HG02798 (cell line): ENCODE data around the gene TSFM.
"Not testable (repeated sequence)": the region's sequence is repeated elsewhere in the genome, so short reads cannot be mapped to it uniquely, and the experiment has no call there.

ENCODE experiments used
- ATAC-seq: cut with Tn5 transposase; IDR thresholded peaks from one replicate; pipeline ENCODE4 v1.9.1; 2021; ENCODE audit warnings: mild to moderate bottlenecking; ENCODE audit not compliant: unreplicated experiment, poor library complexity

TSFM gene

DNA sequence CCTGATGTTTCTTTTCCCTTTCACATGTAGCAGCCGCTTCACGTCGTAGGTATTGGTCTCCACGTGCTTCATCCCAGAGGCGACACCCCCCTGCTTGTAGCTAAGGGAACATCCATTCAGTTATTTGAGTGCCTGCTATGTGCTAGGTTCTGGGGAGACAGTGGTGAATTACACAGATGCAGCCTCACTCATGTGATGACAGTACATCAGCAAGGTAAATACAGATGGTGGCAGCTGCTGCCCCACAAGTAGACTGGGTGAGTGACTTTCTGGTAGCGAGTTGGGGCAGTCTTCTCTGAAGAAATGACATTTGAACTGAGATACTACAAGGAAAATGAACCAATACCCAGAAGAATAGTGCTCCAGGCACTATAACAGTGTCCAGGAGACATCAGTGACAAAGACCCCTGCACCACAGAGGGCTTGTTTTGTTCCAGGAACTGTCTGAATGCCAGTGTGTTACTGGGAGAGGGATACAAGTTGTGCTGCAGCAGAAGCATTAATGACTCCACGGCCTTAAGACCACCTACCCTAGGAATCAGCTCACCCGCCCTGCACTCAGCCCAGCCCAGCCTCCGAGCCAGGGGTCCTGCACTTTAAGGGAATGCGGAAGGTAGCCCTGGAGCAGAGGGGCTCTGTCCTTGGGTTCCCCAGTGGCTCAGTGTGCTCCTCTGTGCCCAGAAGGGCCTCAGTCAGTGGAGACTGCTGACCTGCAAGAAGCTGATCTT, 28.6 kb downstream of the TSFM start:
- ATAC-seq: no peak

DNA sequence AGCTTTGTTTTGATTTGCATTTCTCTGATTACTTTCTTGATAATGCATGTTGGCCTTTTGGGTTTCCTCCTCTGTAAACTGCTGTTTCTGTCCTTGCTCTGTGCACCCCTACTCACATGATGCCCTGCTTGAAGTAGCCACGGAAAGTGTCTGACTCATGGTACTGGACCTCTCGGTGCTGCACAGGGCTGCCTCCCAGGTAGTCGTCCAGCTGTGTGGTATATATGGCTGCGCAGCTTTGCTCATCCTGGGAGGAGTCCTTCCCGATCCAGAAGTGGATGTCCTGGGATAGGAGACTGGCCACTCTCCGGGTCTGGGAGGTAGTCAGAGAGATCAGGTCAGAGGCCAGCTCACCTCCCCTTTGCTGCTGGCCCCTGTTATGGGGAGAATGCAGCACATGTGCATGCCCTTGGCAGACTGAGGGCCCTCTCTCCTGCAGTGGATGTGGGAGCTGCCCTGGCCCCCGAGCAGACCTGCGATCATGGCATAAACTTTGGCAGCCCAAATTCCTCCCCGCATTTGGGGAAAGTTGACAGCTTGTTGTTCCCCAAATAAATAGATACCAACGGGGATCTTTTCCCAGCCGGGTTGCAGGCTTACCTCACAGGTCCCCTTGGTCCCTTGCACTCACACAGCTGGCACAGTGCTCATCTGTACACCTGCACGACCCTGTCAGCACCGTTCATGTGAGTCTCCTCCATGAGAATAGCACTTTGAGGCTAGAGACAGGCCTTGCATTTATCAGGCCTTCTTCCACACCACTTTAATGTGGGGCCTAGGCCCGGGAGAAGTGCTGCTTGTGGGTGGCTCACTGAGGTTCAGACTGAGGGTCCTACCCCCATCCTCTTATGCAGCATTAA, 30.8 kb downstream of the TSFM start:
- ATAC-seq: no peak

DNA sequence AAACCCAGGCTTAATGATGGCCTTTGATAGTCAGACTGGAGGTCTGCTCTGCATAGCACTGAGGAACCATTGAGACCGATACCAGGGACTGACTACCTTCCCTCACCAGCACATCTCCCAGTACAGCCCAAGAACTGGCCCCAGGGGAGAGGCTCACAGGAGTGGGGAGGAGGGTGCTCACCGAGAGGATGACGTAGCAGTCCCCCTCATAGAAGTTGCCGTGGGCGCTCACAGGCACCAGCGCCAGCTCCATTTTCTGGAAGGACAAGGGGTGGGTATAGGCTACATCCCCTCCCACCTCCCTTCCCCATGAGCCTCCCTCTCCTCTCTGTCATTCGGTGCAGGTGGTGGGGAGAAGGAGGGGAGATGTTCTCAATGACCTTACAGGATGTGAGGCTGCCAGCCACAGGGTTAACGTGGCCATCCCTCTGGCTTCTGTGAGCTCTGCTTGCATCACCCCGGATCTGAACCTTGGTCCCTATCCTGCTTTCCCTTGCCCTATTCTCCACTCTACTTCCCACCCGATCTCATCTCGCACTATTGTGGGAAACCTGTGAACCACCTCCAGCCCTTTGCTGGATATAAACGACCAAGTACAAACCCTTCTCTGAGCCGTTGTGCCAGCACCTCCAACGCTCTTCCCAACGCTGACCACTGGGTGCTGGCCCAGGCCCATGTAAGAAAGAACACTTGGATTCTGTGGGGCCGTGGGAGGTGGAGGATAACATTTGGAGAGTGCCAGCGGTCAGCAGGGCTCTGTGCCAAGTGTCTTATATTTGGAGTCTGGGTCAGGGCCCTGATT, 31.6 kb downstream of the TSFM start:
- no peak for ATAC-seq

DNA sequence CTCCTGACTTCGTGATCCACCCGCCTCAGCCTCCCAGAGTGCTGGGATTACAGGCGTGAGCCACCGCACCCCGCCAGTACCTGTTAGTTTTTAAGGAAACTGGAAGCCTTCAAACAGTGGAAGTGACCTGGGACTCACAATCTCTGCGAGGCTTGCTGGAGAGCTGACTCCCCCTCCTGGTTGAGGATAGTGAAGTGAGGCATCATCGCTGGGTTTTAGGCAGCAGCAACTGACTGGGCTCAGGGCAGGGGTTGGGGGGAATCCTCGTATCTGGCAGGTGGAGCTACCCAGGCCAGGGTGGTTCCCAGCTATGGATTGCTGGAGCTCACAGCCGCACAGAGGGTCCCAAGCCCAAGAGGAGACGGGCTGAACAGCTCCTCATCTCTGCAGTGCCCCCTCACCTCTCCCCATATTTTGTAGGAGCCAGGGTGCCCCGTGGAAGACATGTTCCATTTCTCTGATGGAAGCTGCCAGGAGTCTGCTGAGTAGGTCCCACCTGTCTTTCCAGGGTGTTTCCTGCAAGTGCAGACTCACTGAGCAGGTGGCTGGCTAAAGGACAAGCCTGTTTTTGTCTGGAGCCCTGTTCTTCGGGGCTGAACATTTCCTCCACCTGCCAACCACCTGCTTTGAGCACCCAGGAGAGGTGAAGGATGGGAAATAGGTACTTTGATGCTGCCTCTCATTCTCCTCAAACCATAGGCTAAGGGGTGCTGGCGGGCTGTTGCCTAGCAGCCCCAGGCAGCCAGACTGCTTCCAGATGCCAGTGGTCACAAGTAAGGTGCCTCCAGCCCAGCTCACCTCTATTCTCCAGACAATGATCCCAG, 32.8 kb downstream of the TSFM start:
- ATAC-seq: no peak

DNA sequence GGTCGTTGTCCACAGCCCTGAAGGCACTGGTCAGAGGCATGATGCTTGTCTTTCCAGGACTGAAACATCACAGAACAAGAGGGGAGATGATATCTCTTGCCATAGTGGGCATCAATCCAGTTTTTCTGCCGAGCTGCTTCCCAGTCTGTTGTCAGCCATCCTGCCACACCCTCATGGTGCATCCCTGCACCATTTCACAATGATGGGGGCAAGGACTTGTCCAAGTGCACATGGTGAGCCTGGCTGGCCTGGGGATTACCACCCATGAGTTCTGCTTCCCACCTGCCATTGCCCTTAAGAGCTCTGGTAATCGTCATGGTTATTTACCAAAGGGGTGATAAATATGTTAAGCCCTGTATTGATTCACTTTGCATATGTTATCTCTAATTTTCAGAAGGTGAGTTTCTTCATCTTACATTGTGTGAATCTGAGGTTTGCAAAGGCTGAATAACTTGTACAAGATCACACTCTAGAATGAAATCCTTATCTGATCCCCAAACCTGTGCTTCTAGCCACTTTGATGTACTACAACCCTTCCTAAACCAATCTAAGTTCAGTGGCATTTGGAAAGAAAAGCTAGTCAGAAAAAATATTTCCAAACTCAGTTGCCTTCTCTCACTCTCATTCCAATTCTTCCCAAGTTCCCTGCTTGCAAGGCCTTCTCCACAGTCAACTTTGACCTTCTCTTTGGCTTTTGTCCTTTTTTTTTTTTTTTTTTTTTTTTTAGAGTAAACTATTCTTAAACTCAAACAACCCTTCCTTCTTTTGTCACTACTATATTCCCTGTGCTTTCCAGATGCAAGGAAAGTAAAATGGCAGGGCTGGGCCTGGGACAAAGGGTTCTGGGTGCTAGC, 33.6 kb downstream of the TSFM start:
- no peak for ATAC-seq

DNA sequence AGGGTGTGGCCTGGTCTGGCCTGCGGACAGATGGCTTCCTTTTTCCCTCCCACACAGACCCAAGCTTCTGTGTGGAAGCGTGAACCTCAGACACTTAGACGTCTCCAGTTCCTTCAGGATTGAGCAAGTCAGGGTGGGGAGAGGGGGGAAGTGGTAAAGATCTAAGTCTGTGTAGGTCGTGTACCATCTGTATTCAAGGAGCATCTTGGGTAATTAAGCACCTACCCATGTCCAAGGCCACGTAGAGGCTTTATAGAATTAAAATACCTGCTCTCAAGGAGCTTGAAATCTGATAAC, 34.2 kb downstream of the TSFM start:
- ATAC-seq: no peak

DNA sequence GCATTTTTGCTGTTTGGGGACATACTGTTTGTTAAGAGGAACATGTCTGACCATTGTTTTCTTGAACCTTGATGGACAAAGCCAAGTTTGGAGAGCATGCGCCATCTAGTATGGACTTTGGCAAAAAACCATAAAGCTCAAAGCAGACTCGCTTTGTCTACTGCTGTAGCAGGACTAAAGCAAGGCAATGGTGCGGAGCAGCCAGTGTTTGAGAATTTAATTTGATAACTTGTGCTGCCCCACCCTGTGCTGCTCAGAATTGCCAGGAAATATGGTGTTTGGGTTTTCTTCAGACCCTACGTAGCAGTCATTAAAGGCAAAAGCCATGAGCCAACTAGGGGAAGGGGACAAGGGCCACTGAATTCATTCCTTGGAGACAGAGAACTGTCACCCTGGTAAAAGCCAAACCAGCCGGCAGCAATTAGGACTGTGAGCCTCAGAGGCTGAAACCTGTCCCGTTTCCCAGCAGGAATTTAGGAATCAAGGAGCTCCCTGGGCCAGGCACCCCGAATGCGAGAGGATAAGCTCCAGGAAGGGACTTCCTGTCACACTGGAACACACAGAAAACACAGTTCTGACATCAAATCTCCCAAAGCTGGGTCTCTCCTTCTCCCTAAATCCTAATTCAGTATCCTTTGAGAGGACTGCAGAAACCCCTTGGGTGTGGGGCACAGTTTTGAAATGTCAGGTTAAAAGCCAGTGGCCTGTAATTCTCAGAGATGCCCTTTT, 34.8 kb downstream of the TSFM start:
- ATAC-seq: no peak

DNA sequence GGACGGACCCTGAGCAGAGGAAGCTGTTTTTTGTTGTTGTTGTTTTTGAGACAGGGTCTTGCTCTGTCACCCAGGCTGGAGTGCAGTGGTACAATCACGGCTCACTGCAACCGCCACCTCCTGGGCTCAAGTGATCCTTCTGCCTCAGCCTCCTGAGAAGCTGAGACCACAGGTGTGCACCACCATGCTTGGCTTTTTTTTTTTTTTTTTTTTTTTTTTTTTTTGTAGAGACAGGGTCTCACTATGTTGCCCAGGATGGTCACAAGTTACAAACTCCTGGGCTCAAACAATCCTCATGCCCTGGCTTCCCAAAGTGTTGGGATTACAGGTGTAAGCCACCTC, 35.4 kb downstream of the TSFM start:
- ATAC-seq: not testable (repeated sequence)

DNA sequence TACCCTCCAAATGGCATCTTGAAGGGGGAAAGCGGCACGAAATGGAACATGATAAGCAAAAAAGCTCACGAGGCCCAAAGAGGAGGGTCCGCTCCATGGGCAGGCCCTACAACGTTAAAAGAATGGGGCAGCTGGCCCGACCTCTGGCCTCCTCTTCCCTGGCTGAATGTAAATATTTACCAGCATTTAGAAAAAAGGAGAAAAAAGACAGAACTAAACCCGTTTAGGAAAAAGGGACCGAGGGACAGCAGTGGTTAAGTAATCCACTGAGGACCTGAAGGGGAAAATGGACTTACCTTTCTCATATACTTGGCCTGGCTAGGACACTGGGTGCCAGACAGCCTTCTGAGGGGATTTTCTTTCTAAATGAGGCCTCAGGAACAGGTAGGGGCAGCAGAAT, 37.5 kb downstream of the TSFM start:
- ATAC-seq: not testable (repeated sequence)

DNA sequence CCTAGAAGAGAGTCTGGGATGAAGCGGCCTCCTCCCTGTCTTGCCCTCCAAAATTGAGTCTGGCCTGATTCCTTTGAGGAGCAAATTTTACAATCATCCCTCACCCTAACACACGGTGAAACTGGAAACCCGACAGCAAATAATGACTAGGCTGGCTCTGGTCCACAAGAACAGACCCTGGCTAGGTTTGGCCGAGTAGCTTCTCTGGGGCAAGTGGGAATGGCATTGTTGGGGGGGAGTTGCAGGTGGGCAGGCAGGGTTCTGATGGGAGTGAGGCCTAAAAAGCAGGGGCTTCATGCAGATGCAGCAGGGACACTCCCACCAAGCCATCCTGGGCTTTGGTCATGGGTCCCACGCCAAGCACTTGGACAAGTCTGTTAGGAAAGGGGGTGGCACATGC, 38.4 kb downstream of the TSFM start:
- not testable (repeated sequence) for ATAC-seq

DNA sequence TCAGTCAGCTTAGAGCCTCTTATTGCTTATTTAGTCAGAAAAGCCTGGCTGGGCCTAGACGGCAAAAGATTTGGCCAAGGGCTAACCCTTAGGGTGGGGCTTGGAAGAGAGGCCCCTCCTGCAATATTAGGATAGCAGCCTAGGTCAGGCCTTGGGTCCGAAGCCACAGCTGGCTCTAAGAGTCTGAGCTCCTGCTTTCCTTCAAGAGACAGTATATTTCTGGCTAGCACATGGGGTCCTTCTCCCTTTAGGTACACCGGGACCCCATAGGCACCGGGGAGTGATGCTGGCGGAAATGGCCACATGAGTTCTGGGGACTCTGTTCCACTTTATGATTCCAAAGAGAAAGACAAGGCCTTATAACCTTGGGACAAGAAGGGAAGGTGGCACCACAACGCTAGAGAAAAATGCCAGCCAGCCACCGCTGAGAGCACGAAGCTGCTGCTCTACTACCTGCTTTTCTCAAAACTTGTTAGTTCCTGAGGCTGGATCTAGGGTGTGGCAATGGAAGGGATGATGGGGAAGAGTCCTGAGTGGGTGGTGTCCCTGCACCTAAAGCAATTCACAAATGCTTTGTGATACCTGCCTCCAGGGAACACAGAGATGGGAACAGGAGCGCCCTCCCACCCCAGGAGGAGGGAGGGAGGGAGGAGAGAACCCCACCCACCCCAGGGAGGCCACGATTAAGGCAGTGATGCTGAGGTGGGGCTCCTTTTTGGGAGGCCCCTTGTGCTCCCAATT, 39.1 kb downstream of the TSFM start:
- ATAC-seq: no peak

DNA sequence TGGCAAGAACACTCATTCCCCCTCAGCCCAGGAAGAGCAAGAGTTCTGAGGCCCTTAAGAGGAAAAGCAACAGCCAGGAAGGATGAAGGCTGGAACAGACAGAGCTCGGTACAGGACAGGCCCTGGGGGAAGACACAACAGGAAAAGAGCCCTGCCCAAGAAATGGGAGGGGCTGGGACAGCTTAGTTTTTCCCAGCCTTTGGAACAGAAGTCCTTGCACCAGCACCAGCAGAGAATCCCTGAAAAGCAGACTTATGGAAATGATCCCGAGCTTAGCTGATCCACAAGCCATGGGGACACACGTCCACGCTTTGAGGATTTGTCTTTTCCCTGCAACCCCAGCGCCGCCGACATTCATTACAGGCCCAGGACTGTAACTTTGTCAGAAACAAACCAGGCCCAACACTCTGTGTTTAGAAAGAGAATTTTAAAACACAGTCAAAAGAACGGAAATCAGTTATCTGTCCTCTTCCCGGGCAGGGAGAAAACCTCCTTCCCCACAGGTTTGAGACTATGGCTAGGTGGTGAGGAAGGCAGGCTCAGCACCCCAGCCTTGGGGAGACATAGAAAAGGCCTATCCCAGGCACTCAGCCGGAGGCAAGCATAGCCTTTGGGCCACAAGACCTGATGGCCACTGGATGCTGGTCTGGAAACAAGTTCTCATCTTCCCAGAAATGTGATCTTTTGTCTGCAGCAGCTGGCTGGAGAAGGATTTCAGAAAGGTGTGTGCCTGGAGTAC, 40.0 kb downstream of the TSFM start:
- ATAC-seq: no peak

DNA sequence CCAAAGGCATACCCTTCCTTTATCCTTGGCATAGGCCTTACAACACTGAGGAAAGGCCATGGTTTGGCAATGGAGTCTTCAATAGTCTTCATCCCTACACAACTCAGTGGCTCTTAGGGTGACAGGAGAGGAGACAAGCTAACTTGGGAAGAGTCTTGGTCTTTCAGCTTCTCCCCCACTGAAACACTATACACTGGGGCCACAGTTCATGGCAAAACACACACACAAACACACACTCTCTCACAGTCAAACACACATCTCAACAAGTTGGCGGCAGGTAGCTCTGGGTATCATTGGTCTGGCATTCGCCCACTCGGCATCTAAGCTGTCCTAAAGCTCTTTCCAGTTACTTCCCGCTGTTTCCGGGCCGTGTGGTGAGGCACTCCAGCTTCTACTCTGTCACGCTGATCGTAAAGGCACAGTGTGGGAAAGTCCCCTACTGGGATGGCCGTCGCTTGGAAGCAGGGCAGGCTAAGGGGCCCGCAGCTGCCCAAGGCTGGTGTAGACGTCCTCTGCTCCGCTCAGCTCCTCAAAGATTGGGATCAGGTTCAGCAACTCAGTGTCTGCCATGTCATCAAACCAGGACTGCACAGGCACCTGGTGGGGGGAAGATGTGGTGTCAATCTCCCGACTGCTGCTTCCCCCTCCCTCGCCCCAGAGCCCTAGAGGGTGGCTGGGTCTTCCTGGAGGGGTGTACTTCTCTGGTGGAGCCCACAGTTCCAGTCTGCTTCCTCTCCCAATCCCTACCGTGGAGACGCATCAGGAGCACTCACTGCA, 40.7 kb downstream of the TSFM start:
- ATAC-seq: no peak

DNA sequence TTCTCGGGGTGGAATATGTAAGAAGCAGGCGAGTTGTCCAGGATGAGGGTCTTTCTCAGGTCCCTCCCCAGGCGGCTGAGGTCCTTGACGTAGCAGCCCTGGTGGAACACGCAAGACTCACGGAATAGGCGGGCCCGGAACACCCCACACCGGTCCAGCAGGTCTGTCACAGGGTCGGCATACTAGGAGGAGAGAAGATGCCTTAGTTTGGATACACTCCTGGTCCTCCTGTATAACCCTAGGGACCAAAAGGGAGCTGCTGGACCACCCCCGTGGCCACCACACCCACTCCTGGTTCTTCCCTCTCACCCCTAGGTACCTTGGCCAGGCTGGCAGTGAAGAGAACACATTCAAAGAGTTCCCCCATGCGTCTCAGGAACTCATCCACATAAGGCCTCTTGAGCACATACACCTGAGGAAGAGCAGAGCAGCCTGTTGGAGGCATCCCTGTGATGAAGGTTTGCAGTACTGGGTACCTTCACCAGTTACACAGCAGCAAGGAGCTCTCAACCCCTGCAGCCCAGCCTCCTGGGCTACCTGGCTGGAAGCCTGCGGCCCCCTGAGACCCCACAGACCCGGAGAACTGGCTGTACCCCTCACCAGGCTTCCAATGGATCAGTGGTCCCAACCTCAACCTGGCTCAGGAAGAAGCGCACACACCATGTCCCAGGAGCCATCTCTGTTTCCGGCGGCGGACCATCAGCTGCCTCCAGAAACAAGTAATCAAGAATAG, 41.5 kb downstream of the TSFM start:
- ATAC-seq: no peak

DNA sequence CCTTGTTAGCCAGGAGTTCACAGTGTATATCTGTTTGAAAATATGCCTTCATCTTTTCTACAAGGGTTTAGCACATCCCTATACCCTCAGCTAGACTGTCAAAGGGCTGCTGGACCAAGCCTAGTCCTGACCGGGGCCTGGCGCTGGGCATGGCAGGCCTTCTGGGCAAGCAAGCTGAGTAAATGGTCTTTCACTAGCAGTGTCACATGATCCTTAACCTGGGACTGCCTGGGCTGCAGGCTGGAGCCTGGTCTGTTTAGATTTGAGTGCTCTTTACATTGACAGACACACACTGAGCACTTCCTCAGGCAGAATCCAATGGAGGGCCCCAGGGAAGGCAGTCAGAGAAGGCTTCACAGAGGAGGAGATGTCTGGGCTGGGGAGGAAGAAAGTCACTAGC, 42.9 kb downstream of the TSFM start:
- ATAC-seq: no peak

DNA sequence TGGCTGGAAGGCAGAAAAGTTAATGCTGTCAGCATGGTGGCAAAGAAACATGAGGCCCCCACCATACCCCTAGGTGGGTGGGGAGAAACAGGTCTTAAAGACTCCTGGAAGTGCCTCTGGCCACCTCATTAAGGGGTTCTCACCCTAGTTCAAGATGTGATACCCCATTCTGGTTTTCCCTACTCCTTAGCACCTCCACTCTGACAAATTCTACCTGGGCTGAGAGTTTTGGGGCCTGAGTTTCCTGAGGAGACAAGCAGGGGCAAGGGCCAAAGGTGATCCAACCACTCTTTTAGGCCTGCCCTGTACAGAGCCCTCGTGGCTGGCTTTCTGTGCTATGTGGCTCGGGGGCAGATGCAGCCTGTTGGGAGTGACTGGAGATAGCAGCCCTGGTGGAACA, 43.8 kb downstream of the TSFM start:
- no peak for ATAC-seq
